Endothelial cell of umbilical vein (primary cell): Measurements from ENCODE around the gene TCF7L2. TPM values are rescaled to one million over a fixed set of nuclear protein-coding genes. Genes with fewer than 3 reads are reported as not detected.

ENCODE experiments used
- BruUV-seq: library from RNA; stranded (reverse); fragments of 400-500 nt; replicated peaks from 2 replicates; lab custom pipeline; 2021; lab: Mats Ljungman, UMichigan
- CTCF ChIA-PET: fragments of 300-600, 350-600 bp; sonication (Branson Sonifier 250); formaldehyde crosslinking; loops from one replicate; lab custom pipeline; 2021; ENCODE audit warnings: antibody characterized with exemption, inconsistent platforms; lab: Charles Lee
- POLR2A ChIA-PET: fragments of 300-600, 350-600 bp; sonication (Branson Sonifier 250); formaldehyde crosslinking; loops from one replicate; lab custom pipeline; 2021; ENCODE audit warnings: antibody characterized with exemption, inconsistent platforms; lab: Charles Lee
- DNase-seq: peaks from one replicate; pipeline ENCODE4 v3.0.0-alpha.2; 2011; ENCODE audit warnings: low read depth, low spot score
- FAIRE-seq: peaks from 2 replicates; lab custom pipeline; 2011; peaks lifted over from hg19 to GRCh38; lab: Jason Lieb, UNC
- H2AFZ ChIP-seq: 2 replicates; pipeline ENCODE4 v1.6.0; 2012; ENCODE audit warnings: low read depth, low read length, control low read depth, inconsistent platforms
- H3K27ac ChIP-seq: 2 replicates; pipeline ENCODE4 v1.5.1; 2011; ENCODE audit warnings: low read depth, mild to moderate bottlenecking, control low read depth, low read length, moderate library complexity; ENCODE audit not compliant: insufficient read depth
- H3K27me3 ChIP-seq, 2 experiments: 2 replicates each; pipeline versions ENCODE4 v1.6.0 to v1.6.1; 2011; ENCODE audit warnings: low read length in 2 of 2, mixed read lengths in 1 of 2; ENCODE audit not compliant: control insufficient read depth in 2 of 2, insufficient read depth in 2 of 2
- H3K36me3 ChIP-seq, 2 experiments: 2 replicates in 1 of 2; 3 replicates in 1 of 2; pipeline ENCODE4 v1.5.1; 2011; ENCODE audit warnings: low read length in 2 of 2, mild to moderate bottlenecking in 1 of 2, moderate library complexity in 1 of 2; ENCODE audit not compliant: control insufficient read depth in 2 of 2, insufficient read depth in 2 of 2; ENCODE audit errors: extremely low read depth in 1 of 2
- H3K4me1 ChIP-seq: 3 replicates; pipeline ENCODE4 v1.5.1; 2011; ENCODE audit warnings: mild to moderate bottlenecking, low read length; ENCODE audit not compliant: control insufficient read depth, insufficient read depth; ENCODE audit errors: extremely low read depth
- H3K4me2 ChIP-seq: 2 replicates; pipeline ENCODE4 v1.6.1; 2011; ENCODE audit warnings: low read length, control low read depth, mixed read lengths; ENCODE audit not compliant: insufficient read depth
- H3K4me3 ChIP-seq, 3 experiments: fragments of 200-600 bp in 1 of 3; sonication (generic), shearing (Covaris generic) in 1 of 3; replicated peaks in 1 of 3; 2 replicates each; pipeline ENCODE4 v1.5.1; 2011 to 2016; ENCODE audit warnings: control low read depth in 3 of 3, low read length in 3 of 3, mild to moderate bottlenecking in 2 of 3, inconsistent platforms in 1 of 3, low read depth in 1 of 3, moderate library complexity in 1 of 3; ENCODE audit not compliant: insufficient read depth in 1 of 3
- H3K79me2 ChIP-seq: 2 replicates; pipeline ENCODE4 v1.6.0; 2012; ENCODE audit warnings: low read length, inconsistent platforms; ENCODE audit not compliant: control insufficient read depth, insufficient read depth
- H3K9ac ChIP-seq: replicated peaks from 2 replicates; pipeline ENCODE3; 2011; ENCODE audit warnings: low read length, control low read depth; ENCODE audit not compliant: insufficient read depth; ENCODE audit errors: extremely low read depth
- H3K9me1 ChIP-seq: replicated peaks from 3 replicates; pipeline ENCODE4 v1.6.0; 2011; ENCODE audit warnings: mild to moderate bottlenecking, low read length; ENCODE audit not compliant: control insufficient read depth, insufficient read depth; ENCODE audit errors: extremely low read depth
- H3K9me3 ChIP-seq: replicated peaks from 2 replicates; pipeline ENCODE4 v1.5.1; 2012; ENCODE audit warnings: low read length, inconsistent platforms; ENCODE audit not compliant: control insufficient read depth, insufficient read depth
- H4K20me1 ChIP-seq: replicated peaks from 2 replicates; pipeline ENCODE3; 2011; ENCODE audit warnings: mild to moderate bottlenecking, low read length; ENCODE audit not compliant: control insufficient read depth, insufficient read depth; ENCODE audit errors: extremely low read depth
- EZH2 ChIP-seq: IDR thresholded peaks from 2 replicates; pipeline ENCODE4 v1.6.1; 2012; ENCODE audit warnings: borderline replicate concordance, low read depth, mild to moderate bottlenecking, moderate library complexity, low read length, inconsistent platforms; ENCODE audit not compliant: severe bottlenecking
- FOS ChIP-seq: IDR thresholded peaks from 2 replicates; pipeline ENCODE4 v1.6.1; 2011; ENCODE audit warnings: mild to moderate bottlenecking, low read length, moderate library complexity, borderline replicate concordance; ENCODE audit not compliant: insufficient read depth
- GATA2 ChIP-seq: IDR thresholded peaks from 2 replicates; pipeline ENCODE4 v1.7.0; 2011; ENCODE audit warnings: low read depth, mild to moderate bottlenecking, moderate library complexity, mixed read lengths, low read length; ENCODE audit not compliant: insufficient read length, insufficient read depth
- JUN ChIP-seq: IDR thresholded peaks from 2 replicates; pipeline ENCODE4 v1.6.1; 2011; ENCODE audit warnings: borderline replicate concordance, low read depth; ENCODE audit not compliant: insufficient read length, insufficient read depth
- MYC ChIP-seq: IDR thresholded peaks from one replicate; pipeline ENCODE4 v1.6.1; 2011; ENCODE audit warnings: mild to moderate bottlenecking, low read depth, low read length
- POLR2A ChIP-seq: IDR thresholded peaks from 2 replicates; pipeline ENCODE4 v1.6.1; 2012; ENCODE audit warnings: low read depth, mild to moderate bottlenecking, control low read depth, low read length
- POLR2AphosphoS5 ChIP-seq: IDR thresholded peaks from 2 replicates; pipeline ENCODE4 v1.6.1; 2012; ENCODE audit warnings: low read depth, mild to moderate bottlenecking, control low read depth, low read length, moderate library complexity; ENCODE audit not compliant: insufficient read depth
- dilution Hi-C: fragments of 300-500 bp; cut with MboI; formaldehyde crosslinking; loops from one replicate; pipeline ENCODE4 v1.15.0; 2019; ENCODE audit warnings: low sequenced_read_pairs; ENCODE audit not compliant: extremely low pct_ligation_motif_present
- intact Hi-C: fragments of 100-400 bp; cut with micrococcal nuclease; formaldehyde crosslinking; loops from one replicate; pipeline ENCODE4 v1.10.0; 2022
- polyA plus RNA-seq, 4 experiments: library from polyadenylated mRNA; depleted of rRNA in 3 of 4; stranded (reverse) in 3 of 4; unstranded in 1 of 4; fragments of >200 nt; gene quantifications; 2 replicates each; pipeline versions ENCODE4 v1.2.1 to v1.2.3, GENCODE V29; 2011 to 2012; ENCODE audit warnings: missing spikeins in 1 of 4
- total RNA-seq: library from RNA; stranded (reverse); gene quantifications from 2 replicates; pipeline ENCODE4 v1.2.3, GENCODE V29; 2021
- TF ChIP-seq, protein P1 (sequence below): IDR thresholded peaks from 2 replicates; pipeline ENCODE4 v1.6.1; 2011; ENCODE audit not compliant: insufficient read depth, insufficient read length
- TF ChIP-seq, protein P2 (sequence below), 2 donors: IDR thresholded peaks; 1 replicate in 1 of 2; 2 replicates in 1 of 2; pipeline ENCODE4 v1.5.1; 2011; ENCODE audit warnings: low read length in 2 of 2, mild to moderate bottlenecking in 2 of 2, moderate library complexity in 2 of 2, control low read depth in 1 of 2, inconsistent platforms in 1 of 2, low read depth in 1 of 2; ENCODE audit not compliant: insufficient read depth in 1 of 2; ENCODE audit errors: extremely low read depth in 1 of 2

TCF7L2 gene
- total and polyA plus RNA-seq, 2 donors (not counting 3 experiments of a cell fraction or from before 2014, with no cell fraction given), result 9.9 to 21.8 TPM

DNA sequence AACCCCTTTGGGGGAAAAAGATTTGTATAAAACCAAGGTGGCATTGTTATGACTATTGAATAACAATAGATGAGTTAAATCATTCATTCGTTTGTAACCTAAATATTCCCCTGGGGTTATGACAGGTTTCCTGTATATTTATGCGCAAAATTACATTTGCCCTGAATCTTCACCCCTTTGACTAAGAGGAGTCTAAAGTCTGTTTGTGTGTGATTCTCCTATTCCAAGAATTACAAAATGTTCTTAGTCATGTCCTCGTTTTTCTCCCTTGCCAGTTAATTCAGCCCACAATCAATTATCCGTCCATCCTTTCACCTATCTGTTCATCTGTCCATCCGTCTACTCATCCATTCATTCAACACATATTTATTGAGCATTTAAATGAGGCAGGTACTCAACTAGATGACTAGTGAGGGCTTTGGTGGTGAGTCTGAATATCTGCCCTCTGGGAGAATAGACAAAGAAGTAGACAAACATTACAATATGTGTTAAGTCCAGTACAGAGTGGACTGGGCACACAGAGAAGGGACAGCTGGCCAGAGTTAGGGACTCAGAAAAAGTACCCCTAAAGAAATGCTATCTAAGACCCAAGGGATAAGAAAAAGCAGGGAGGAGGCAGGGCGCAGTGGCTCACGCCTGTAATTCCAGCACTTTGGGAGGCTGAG is 35.6 kb upstream of the TCF7L2 start:
- TF ChIP-seq POLR2A, result no peak
- TF ChIP-seq FOS, result no peak
- TF ChIP-seq JUN, result no peak
- TF ChIP-seq, protein P1, sequence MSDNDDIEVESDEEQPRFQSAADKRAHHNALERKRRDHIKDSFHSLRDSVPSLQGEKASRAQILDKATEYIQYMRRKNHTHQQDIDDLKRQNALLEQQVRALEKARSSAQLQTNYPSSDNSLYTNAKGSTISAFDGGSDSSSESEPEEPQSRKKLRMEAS, result no peak
- TF ChIP-seq MYC, result no peak
- no peak for TF ChIP-seq EZH2
- no peak for TF ChIP-seq GATA2
- TF ChIP-seq, protein P2, sequence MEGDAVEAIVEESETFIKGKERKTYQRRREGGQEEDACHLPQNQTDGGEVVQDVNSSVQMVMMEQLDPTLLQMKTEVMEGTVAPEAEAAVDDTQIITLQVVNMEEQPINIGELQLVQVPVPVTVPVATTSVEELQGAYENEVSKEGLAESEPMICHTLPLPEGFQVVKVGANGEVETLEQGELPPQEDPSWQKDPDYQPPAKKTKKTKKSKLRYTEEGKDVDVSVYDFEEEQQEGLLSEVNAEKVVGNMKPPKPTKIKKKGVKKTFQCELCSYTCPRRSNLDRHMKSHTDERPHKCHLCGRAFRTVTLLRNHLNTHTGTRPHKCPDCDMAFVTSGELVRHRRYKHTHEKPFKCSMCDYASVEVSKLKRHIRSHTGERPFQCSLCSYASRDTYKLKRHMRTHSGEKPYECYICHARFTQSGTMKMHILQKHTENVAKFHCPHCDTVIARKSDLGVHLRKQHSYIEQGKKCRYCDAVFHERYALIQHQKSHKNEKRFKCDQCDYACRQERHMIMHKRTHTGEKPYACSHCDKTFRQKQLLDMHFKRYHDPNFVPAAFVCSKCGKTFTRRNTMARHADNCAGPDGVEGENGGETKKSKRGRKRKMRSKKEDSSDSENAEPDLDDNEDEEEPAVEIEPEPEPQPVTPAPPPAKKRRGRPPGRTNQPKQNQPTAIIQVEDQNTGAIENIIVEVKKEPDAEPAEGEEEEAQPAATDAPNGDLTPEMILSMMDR (IDR thresholded peaks at IDR 0.05; ENCODE audit: extremely low read depth in 1 of 2, insufficient read depth in 1 of 2, low read depth in 1 of 2, low read length in 2 of 2), result no peak
- no peak for TF ChIP-seq POLR2AphosphoS5
- H3K36me3 ChIP-seq, result no peaks in the 10 kb centered on the region
- H3K27me3 ChIP-seq, result no peaks in the 10 kb centered on the region
- no peaks in the 10 kb centered on the region for H3K9me3 ChIP-seq
- H4K20me1 ChIP-seq, result no peaks in the 10 kb centered on the region
- no peak overlapping the region for H3K4me3 ChIP-seq
- dilution Hi-C loops (no loop called here), intact Hi-C loops (no loop called here)
- ChIA-PET POLR2A (no interaction called here), CTCF (no interaction called here)
- no peak overlapping the region for H3K27ac ChIP-seq
- H3K79me2 ChIP-seq, result no peaks in the 10 kb centered on the region
- peaks cover 13% of the 10 kb centered on the region for H3K4me1 ChIP-seq
- no peak for DNase-seq
- no peak overlapping the region for H3K9ac ChIP-seq
- BruUV-seq, result no TSS peak
- FAIRE-seq, result no peak
- H3K9me1 ChIP-seq, result no peaks in the 10 kb centered on the region
- H2AFZ ChIP-seq, result no peak overlapping the region
- no peak overlapping the region for H3K4me2 ChIP-seq
